Choroid plexus epithelial cell (primary cell): ENCODE measurements around the gene FRMPD2.
"Not testable (repeated sequence)": the region's sequence is repeated elsewhere in the genome, so short reads cannot be mapped to it uniquely, and the experiment has no call there.

Experiments used
- DNase-seq: peaks from one replicate; pipeline ENCODE4 v3.0.0-alpha.2; 2010; ENCODE audit warnings: low read depth
- H3K4me3 ChIP-seq: 2 replicates; pipeline ENCODE4 v1.5.1; 2011; ENCODE audit warnings: low read depth, mild to moderate bottlenecking, control low read depth, low read length, moderate library complexity
- TF ChIP-seq, protein P1 (sequence below): conservative IDR thresholded peaks from 2 replicates; pipeline ENCODE4 v1.5.1; 2011; ENCODE audit warnings: low read depth, mild to moderate bottlenecking, control low read depth, inconsistent platforms, low read length, moderate library complexity

FRMPD2 gene

DNA sequence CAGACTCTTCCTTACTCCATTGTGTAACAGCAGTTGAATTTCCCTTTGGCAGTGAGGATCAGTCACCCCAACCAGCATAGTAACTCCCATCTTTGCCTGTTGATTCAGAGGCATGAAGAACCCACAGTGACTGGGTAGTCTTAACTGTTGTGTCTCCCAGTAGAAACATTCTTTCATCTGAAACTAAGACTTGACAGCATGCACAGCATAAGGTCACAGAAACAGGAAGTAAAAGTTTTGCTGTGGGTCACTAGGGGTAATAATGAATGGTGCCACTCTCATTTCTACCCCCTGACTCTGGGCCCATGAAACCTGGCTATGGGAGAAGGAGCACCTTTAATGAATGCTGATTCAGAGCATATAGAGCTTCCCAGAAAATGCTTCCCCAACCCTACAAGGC lies 8.3 kb upstream of the FRMPD2 start:
- DNase-seq: no peak
- TF ChIP-seq, protein P1, sequence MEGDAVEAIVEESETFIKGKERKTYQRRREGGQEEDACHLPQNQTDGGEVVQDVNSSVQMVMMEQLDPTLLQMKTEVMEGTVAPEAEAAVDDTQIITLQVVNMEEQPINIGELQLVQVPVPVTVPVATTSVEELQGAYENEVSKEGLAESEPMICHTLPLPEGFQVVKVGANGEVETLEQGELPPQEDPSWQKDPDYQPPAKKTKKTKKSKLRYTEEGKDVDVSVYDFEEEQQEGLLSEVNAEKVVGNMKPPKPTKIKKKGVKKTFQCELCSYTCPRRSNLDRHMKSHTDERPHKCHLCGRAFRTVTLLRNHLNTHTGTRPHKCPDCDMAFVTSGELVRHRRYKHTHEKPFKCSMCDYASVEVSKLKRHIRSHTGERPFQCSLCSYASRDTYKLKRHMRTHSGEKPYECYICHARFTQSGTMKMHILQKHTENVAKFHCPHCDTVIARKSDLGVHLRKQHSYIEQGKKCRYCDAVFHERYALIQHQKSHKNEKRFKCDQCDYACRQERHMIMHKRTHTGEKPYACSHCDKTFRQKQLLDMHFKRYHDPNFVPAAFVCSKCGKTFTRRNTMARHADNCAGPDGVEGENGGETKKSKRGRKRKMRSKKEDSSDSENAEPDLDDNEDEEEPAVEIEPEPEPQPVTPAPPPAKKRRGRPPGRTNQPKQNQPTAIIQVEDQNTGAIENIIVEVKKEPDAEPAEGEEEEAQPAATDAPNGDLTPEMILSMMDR: no peak
- no peak overlapping the region for H3K4me3 ChIP-seq

DNA sequence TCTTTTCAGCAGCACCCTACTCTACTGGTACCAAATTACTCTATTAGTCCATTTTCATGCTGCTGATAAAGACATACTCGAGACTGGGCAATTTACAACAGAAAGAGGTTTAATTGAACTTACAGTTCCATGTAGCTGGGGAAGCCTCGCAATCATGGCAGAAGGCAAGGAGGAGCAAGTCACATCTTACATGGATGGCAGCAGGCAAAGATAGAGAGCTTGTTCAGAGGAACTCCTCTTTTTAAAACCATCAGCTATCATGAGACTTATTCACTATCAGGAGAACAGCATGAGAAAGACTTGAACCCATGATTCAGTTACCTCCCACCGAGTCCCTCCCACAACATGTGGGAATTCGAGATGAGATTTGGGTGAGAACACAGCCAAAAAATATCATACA lies 7.2 kb upstream of the FRMPD2 start:
- H3K4me3 ChIP-seq, DNase-seq: not testable (repeated sequence)

DNA sequence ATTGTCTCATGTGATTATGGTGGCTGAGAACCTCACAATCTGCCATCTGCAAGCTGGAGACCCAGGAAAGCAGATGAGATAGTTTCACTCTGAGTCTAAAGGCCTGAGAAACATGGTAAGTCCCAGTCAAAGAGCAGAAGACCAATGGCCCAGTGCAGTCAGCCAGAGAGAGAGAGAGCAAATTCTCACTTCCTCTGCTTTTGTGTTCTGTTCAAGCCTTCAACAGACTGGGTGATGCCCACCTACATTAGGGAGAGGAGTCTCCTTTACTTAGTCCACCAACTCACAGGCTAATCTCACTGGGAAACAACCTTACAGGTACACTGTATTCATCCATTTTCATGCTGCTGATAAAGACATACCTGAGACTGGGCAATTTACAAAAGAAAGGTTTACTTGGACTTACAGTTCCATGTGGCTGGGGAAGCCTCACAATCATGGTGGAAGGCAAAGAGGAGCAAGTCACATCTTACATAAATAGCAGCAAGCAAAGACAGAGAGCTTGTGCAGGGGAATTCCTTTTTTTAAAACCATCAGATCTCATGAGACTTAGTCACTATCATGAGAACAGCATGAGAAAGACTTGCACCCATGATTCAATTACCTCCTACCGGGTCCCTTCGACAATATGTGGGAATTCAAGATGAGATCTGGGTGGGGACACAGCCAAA lies 4.7 kb upstream of the FRMPD2 start:
- TF ChIP-seq, protein P1: no peak
- no peak for DNase-seq
- no peak overlapping the region for H3K4me3 ChIP-seq

DNA sequence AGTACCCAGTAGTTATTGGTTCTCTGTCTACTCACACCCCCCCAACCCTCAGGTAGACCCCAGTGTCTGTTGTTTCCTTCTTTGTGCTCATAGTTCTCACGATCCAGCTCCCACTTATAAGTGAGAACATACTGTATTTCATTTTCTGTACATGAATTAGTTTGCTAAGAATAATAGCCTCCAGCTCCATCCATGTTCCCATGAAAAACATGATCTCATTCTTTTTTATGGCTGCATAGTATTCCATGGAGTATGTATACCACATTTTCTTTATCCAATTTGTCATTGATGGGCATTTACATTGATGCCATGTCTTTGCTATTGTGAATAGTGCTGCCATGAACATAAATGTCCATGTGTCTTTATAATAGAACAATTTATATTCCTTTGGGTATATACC lies 2.6 kb upstream of the FRMPD2 start:
- TF ChIP-seq, protein P1: no peak
- no peak for DNase-seq
- H3K4me3 ChIP-seq: no peak overlapping the region

DNA sequence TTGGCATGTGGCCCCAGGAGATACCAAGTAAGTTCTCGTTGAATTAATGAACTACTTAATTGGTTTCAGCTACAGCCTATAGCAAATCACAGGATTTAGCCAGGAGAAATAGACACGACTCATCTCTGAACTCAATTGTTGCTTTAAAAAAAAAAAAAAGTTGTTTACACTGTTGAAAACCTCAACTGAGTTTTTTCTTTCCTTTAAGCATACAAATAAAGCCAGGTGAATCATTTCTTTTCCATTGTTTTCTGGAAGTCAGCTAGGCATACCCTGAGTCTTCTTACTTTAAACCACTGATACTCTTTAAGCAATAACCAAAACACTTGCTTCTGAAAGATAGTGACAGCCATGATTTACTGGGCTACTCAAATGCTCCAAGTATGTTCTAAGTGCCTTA lies 755 bp downstream of the FRMPD2 start:
- DNase-seq: no peak
- TF ChIP-seq, protein P1: no peak
- no peak overlapping the region for H3K4me3 ChIP-seq

DNA sequence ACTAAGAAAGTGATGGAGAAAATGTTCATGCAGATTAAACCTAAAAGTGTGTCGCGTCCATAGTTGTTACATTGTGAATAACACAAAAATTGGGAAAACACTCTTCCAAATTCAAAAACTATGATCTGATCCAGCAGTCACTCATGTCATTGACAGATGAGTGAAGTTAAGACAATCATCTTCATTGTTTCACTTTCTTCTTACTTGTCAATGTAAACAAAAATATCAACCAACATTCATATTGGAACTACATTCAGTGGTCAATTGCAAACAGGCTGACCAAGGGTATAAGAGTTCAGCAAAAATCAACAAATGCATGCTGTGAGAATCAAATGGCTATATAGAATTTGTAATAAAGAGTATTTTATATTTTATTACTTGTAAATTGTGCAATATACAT lies 1.8 kb downstream of the FRMPD2 start:
- H3K4me3 ChIP-seq: no peak overlapping the region
- TF ChIP-seq, protein P1: no peak
- DNase-seq: no peak

DNA sequence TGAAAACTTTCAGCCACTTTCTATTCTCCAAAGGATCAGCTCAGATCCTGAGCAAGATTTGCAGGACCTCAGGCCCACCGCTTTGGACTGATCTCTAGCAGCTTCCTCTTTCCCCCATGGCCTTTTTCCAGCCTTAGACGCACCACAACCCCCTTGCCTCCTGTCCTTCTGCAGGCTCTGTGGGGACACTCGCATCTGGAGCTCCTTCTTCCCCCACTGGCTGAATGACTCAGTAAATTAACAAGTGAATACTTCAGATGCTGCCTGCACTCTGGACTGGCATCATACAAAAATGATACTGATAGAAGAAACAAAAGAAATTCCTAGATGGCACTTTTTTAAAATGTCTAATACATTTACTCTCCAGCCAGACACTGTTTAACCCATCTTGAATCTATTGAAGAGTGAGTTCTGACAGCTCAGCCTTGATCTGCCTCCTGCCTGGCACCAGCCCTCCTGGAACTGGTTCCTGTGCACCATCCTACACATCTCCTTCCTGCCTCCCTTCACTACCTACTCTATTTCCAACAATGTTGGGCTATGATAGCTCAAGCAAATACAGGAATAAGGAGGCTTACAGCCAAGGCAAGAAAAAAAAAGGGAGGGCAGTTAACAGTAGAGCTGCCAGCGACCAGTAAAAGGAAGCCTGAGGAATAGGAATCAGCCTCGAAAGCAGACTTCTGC lies 3.3 kb downstream of the FRMPD2 start:
- TF ChIP-seq, protein P1: no peak
- no peak overlapping the region for H3K4me3 ChIP-seq
- no peak for DNase-seq
